ENCODE measurements around the gene CDC37L1. TPM values are rescaled to one million over a fixed set of nuclear protein-coding genes. Genes with fewer than 3 reads are reported as not detected.

Gene CDC37L1
- total and polyA plus RNA-seq, 2 experiments from 2014 or later = 26.9 to 29.6 TPM

DNA sequence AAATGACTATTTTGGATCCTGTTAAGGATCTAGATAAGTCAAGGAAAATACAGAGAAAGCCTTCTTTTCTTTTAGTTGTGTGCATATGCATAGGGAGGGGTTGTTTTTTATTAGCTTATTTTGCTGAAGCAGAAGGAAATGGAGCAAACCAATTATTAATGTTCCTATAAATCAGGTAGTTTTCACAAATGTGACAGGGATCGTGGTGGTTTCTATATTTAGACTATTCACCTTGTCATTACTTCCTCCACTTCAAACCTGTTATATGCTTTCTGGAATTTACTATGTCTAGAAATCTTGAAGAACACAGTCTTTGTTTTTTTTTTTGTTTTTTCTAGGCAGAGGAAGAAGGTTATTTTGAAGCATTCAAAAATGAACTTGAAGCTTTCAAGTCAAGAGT is 22.2 kb downstream of the CDC37L1 start (continued):
- TF ChIP-seq, protein P1, sequence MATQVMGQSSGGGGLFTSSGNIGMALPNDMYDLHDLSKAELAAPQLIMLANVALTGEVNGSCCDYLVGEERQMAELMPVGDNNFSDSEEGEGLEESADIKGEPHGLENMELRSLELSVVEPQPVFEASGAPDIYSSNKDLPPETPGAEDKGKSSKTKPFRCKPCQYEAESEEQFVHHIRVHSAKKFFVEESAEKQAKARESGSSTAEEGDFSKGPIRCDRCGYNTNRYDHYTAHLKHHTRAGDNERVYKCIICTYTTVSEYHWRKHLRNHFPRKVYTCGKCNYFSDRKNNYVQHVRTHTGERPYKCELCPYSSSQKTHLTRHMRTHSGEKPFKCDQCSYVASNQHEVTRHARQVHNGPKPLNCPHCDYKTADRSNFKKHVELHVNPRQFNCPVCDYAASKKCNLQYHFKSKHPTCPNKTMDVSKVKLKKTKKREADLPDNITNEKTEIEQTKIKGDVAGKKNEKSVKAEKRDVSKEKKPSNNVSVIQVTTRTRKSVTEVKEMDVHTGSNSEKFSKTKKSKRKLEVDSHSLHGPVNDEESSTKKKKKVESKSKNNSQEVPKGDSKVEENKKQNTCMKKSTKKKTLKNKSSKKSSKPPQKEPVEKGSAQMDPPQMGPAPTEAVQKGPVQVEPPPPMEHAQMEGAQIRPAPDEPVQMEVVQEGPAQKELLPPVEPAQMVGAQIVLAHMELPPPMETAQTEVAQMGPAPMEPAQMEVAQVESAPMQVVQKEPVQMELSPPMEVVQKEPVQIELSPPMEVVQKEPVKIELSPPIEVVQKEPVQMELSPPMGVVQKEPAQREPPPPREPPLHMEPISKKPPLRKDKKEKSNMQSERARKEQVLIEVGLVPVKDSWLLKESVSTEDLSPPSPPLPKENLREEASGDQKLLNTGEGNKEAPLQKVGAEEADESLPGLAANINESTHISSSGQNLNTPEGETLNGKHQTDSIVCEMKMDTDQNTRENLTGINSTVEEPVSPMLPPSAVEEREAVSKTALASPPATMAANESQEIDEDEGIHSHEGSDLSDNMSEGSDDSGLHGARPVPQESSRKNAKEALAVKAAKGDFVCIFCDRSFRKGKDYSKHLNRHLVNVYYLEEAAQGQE (IDR thresholded peaks at IDR 0.05; ENCODE audit: unreplicated experiment) = no peak

DNA sequence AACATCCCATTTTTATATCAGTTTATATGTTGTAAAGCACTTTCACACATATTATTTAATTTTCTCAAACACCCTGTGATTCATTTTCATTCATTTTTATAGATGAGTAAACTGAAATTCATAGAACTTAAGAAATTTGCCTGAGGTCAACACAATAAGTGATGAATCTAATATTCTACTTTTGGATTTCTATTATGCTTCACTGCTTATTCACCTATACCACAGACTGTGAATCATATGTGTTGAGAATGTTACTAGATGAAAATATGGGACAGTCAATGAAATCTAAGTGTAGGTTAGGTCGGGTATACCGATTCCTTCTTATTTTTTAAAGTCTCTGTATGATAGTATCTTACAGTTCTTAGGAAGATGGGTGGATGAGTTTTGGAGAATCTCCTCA is 24.8 kb downstream of the CDC37L1 start:
- Mint-ChIP-seq H3K27ac (no peak overlapping the region), H3K36me3 (ENCODE audit: low read depth) (peaks cover 27% of the 10 kb centered on the region; the same call in 2 of the 3 replicates), H3K27me3 (ENCODE audit: insufficient read depth, low read depth, poor library complexity) (no peaks in the 10 kb centered on the region), H3K4me3 (no peak overlapping the region), H3K9me3 (no peaks in the 10 kb centered on the region), H3K4me1 (no peaks in the 10 kb centered on the region)
- Histone ChIP-seq H3K4me2 (no peak overlapping the region), H3K4me3 (no peak overlapping the region), H3K36me3 (ENCODE audit: insufficient read depth) (peaks cover 18% of the 10 kb centered on the region), H3K9me2 (ENCODE audit: insufficient read depth) (no peaks in the 10 kb centered on the region), H2AFZ (no peak overlapping the region), H3F3A (replicated peaks; ENCODE audit: low read depth) (no peaks in the 10 kb centered on the region), H3K79me2 (replicated peaks; ENCODE audit: insufficient read depth) (no peaks in the 10 kb centered on the region), H4K20me1 (replicated peaks; ENCODE audit: insufficient read depth) (no peaks in the 10 kb centered on the region), H3K27me3 (ENCODE audit: insufficient read depth) (no peaks in the 10 kb centered on the region), H3K27ac (ENCODE audit: low read depth) (no peak overlapping the region), H3K4me1 (ENCODE audit: insufficient read depth) (no peaks in the 10 kb centered on the region)
- ATAC-seq (no peak), DNase-seq (ENCODE audit: low spot score) (no peak)
- no peak for TF ChIP-seq JUNB (IDR thresholded peaks at IDR 0.05; ENCODE audit: unreplicated experiment)
- TF ChIP-seq CREB1 (CRISPR knock-in tag; IDR thresholded peaks at IDR 0.05; ENCODE audit: low read depth) = no peak
- TF ChIP-seq EZH2 (IDR thresholded peaks at IDR 0.05; ENCODE audit: low read depth, unreplicated experiment) = no peak
- TF ChIP-seq ZNF114 (CRISPR knock-in tag; IDR thresholded peaks at IDR 0.05) = no peak
- TF ChIP-seq, protein P1 (IDR thresholded peaks at IDR 0.05; ENCODE audit: unreplicated experiment) = no peak
- TF ChIP-seq, protein P2, sequence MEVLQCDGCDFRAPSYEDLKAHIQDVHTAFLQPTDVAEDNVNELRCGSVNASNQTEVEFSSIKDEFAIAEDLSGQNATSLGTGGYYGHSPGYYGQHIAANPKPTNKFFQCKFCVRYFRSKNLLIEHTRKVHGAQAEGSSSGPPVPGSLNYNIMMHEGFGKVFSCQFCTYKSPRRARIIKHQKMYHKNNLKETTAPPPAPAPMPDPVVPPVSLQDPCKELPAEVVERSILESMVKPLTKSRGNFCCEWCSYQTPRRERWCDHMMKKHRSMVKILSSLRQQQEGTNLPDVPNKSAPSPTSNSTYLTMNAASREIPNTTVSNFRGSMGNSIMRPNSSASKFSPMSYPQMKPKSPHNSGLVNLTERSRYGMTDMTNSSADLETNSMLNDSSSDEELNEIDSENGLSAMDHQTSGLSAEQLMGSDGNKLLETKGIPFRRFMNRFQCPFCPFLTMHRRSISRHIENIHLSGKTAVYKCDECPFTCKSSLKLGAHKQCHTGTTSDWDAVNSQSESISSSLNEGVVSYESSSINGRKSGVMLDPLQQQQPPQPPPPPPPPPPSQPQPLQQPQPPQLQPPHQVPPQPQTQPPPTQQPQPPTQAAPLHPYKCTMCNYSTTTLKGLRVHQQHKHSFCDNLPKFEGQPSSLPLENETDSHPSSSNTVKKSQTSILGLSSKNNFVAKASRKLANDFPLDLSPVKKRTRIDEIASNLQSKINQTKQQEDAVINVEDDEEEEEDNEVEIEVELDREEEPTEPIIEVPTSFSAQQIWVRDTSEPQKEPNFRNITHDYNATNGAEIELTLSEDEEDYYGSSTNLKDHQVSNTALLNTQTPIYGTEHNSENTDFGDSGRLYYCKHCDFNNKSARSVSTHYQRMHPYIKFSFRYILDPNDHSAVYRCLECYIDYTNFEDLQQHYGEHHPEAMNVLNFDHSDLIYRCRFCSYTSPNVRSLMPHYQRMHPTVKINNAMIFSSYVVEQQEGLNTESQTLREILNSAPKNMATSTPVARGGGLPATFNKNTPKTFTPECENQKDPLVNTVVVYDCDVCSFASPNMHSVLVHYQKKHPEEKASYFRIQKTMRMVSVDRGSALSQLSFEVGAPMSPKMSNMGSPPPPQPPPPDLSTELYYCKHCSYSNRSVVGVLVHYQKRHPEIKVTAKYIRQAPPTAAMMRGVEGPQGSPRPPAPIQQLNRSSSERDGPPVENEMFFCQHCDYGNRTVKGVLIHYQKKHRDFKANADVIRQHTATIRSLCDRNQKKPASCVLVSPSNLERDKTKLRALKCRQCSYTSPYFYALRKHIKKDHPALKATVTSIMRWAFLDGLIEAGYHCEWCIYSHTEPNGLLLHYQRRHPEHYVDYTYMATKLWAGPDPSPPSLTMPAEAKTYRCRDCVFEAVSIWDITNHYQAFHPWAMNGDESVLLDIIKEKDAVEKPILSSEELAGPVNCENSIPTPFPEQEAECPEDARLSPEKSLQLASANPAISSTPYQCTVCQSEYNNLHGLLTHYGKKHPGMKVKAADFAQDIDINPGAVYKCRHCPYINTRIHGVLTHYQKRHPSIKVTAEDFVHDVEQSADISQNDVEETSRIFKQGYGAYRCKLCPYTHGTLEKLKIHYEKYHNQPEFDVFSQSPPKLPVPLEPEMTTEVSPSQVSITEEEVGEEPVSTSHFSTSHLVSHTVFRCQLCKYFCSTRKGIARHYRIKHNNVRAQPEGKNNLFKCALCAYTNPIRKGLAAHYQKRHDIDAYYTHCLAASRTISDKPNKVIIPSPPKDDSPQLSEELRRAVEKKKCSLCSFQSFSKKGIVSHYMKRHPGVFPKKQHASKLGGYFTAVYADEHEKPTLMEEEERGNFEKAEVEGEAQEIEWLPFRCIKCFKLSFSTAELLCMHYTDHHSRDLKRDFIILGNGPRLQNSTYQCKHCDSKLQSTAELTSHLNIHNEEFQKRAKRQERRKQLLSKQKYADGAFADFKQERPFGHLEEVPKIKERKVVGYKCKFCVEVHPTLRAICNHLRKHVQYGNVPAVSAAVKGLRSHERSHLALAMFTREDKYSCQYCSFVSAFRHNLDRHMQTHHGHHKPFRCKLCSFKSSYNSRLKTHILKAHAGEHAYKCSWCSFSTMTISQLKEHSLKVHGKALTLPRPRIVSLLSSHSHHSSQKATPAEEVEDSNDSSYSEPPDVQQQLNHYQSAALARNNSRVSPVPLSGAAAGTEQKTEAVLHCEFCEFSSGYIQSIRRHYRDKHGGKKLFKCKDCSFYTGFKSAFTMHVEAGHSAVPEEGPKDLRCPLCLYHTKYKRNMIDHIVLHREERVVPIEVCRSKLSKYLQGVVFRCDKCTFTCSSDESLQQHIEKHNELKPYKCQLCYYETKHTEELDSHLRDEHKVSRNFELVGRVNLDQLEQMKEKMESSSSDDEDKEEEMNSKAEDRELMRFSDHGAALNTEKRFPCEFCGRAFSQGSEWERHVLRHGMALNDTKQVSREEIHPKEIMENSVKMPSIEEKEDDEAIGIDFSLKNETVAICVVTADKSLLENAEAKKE (CRISPR knock-in tag; IDR thresholded peaks at IDR 0.05) = no peak
- no peak for TF ChIP-seq STAT1 (IDR thresholded peaks at IDR 0.05; ENCODE audit: unreplicated experiment)
- TF ChIP-seq NANOG (IDR thresholded peaks at IDR 0.05; ENCODE audit: borderline replicate concordance) = no peak
- TF ChIP-seq, protein P3, sequence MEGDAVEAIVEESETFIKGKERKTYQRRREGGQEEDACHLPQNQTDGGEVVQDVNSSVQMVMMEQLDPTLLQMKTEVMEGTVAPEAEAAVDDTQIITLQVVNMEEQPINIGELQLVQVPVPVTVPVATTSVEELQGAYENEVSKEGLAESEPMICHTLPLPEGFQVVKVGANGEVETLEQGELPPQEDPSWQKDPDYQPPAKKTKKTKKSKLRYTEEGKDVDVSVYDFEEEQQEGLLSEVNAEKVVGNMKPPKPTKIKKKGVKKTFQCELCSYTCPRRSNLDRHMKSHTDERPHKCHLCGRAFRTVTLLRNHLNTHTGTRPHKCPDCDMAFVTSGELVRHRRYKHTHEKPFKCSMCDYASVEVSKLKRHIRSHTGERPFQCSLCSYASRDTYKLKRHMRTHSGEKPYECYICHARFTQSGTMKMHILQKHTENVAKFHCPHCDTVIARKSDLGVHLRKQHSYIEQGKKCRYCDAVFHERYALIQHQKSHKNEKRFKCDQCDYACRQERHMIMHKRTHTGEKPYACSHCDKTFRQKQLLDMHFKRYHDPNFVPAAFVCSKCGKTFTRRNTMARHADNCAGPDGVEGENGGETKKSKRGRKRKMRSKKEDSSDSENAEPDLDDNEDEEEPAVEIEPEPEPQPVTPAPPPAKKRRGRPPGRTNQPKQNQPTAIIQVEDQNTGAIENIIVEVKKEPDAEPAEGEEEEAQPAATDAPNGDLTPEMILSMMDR (conservative IDR thresholded peaks at IDR 0.05; ENCODE audit: low read depth in 2 of 2) = no peak
